Heart right ventricle (tissue), 16 donors: ENCODE results near the gene LDB2. TPM values are rescaled to one million over a fixed set of nuclear protein-coding genes. Genes with fewer than 3 reads are reported as not detected.

ENCODE experiments used
- ATAC-seq, 8 donors: fragments of 200-7000 bp; cut with Tn5 transposase; one replicate each; pipeline ENCODE4 v1.9.1; 2020; ENCODE audit warnings: mild to moderate bottlenecking in 8 of 8, moderate library complexity in 8 of 8, moderate number of reproducible peaks in 1 of 8
- DNase-seq, 2 donors: peaks; one replicate each; pipeline ENCODE4 v3.0.0-alpha.2; 2020
- H3K27ac ChIP-seq, 10 donors: fragments of 200-600 bp; sonication (generic) in 2 of 10; one replicate each; pipeline versions ENCODE4 v1.5.0 to v1.8.0; 2020 to 2022; ENCODE audit warnings: mild to moderate bottlenecking in 3 of 10
- H3K27me3 ChIP-seq, 7 donors: fragments of 200-600 bp; one replicate each; pipeline ENCODE4 v1.8.0; 2021 to 2022; ENCODE audit warnings: mild to moderate bottlenecking in 2 of 7
- H3K36me3 ChIP-seq, 9 donors: fragments of 200-600 bp; sonication (generic) in 1 of 9; one replicate each; pipeline versions ENCODE4 v1.5.0 to v1.8.0; 2020 to 2022; ENCODE audit warnings: mild to moderate bottlenecking in 2 of 9
- H3K4me1 ChIP-seq, 9 donors: fragments of 200-600 bp; sonication (generic) in 1 of 9; one replicate each; pipeline versions ENCODE4 v1.5.0 to v1.8.0; 2020 to 2022; ENCODE audit warnings: mild to moderate bottlenecking in 4 of 9
- H3K4me3 ChIP-seq, 10 donors: fragments of 200-600 bp; sonication (generic) in 2 of 10; one replicate each; pipeline versions ENCODE4 v1.5.0 to v1.8.0; 2020 to 2022; ENCODE audit warnings: mild to moderate bottlenecking in 7 of 10, moderate library complexity in 2 of 10
- H3K9me3 ChIP-seq, 11 donors: fragments of 200-600 bp in 10 of 11; sonication (generic) in 2 of 11; one replicate each; pipeline versions ENCODE4 v1.5.0 to v1.8.0; 2013 to 2022; ENCODE audit warnings: mild to moderate bottlenecking in 2 of 11, control low read depth in 1 of 11, moderate library complexity in 1 of 11
- WGBS, 2 donors: extraction: QIAGEN DNeasy Blood & Tissue Kit; methylation state at CpG; one replicate each; pipeline ENCODE4 v1.1.7; 2013; ENCODE audit warnings: inconsistent platforms in 1 of 2; 5-methylcytosine and 5-hydroxymethylcytosine counted together
- intact Hi-C, 10 donors: fragments of 100-400 bp; cut with DNase I; formaldehyde crosslinking; loops; one replicate each; pipeline versions ENCODE4 v1.11.1 to v1.14.2; 2022
- polyA plus RNA-seq, 2 donors: library from polyadenylated mRNA; stranded (reverse); fragments of 200-250 nt; gene quantifications; one replicate each; pipeline ENCODE4 v1.2.3, GENCODE V29; 2013
- total RNA-seq, 10 donors: library from RNA; stranded (reverse); fragmentation: NEBNext Ultra II Directional in 3 of 10; extraction: Animal tissue kit (Norgen Biotek cat#: 25700) in 3 of 10; gene quantifications; one replicate each; pipeline versions ENCODE4 v1.2.1 to v1.2.4, GENCODE V29; 2021 to 2023
- TF ChIP-seq, protein P1 (sequence below), 9 donors: fragments of 200-600 bp; sonication (generic) in 2 of 9; IDR thresholded peaks; one replicate each; pipeline versions ENCODE4 v1.5.0 to v1.8.0; 2021 to 2022; ENCODE audit warnings: antibody characterized with exemption in 9 of 9, mild to moderate bottlenecking in 5 of 9, moderate library complexity in 1 of 9
- donor health status: Arrhythmogenic right ventricular cardiomyopathy.
- donor health status: ischemic (EF 13 %, LVEDD 7.1; RV severe dilation, severe dysfunction).
- donor health status: healthy with polysubstance abuse.
- donor health status: DM: no; HTN: yes; CAD: no.
- donor health status: DM: no; HTN: no; CAD: no.
- donor health status: ischemic (EF 25% LVEDD 6.9; RV normal size, moderate dysfunction).
- donor health status: ischemic (EF 25% LVEDD 5.7; RV mildly dilated, moderate dysfunction).
- donor health status: healthy.
- donor health status: DM: yes; HTN: yes; CAD: no.
- donor health status: Ischemic cardiomyopathy.
- donor health status: ischemic (EF 35%, LVEDD 5.7; RV mildly dilated, moderate dysfunction).
- donor health status: nonischemic (EF 11% LVEDD 7.7; RV severe dilation, severe dysfunction).
- donor health status: DM: yes; HTN: yes; CAD: no.
- donor health status: PGD.
- donor health status: ischemic (EF 29% LVEDD 5.4; RV normal size, mild dysfunction).
- donor health status: nonischemic (EF 23%, LVEDD 6.1; RV moderate dilation, normal function).

The LDB2 gene
- total and polyA plus RNA-seq, 12 donors, result 14.5 to 43.3 (median 23.5) TPM

DNA sequence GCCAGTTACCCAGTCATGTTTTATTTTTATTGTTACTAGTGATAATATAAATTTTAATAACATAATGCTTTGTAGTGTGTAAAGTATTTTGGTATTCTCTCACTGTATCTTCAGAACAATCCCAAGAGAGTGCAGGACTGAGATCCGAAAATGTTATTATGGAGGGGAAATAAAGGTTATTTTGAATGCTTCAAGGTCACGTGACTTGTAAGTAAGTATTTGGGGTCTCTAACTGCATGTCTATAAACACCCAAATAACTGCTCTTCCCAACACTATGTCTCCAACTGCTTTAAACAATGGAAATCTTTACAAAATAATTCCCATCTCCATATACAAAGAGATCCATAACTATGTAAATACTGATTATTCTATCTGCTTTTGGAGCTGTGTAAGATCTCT is 302.2 kb downstream of the LDB2 start:
- Histone ChIP-seq H3K4me3 (no peak overlapping the region), H3K27me3 (no peaks in the 10 kb centered on the region), H3K4me1 (peaks cover 0 to 49% (median 13%) of the 10 kb centered on the region in 9 donors), H3K9me3 (peaks cover 0 to 3% (median 0%) of the 10 kb centered on the region in 11 donors), H3K36me3 (no peaks in the 10 kb centered on the region), H3K27ac (no peak overlapping the region)
- WGBS, 2 donors, result 72 to 75% methylated on average over 2 of the region's 2 CpGs
- intact Hi-C loops, result no loop called here
- no peak for DNase-seq
- ATAC-seq, result no peak
- TF ChIP-seq, protein P1, sequence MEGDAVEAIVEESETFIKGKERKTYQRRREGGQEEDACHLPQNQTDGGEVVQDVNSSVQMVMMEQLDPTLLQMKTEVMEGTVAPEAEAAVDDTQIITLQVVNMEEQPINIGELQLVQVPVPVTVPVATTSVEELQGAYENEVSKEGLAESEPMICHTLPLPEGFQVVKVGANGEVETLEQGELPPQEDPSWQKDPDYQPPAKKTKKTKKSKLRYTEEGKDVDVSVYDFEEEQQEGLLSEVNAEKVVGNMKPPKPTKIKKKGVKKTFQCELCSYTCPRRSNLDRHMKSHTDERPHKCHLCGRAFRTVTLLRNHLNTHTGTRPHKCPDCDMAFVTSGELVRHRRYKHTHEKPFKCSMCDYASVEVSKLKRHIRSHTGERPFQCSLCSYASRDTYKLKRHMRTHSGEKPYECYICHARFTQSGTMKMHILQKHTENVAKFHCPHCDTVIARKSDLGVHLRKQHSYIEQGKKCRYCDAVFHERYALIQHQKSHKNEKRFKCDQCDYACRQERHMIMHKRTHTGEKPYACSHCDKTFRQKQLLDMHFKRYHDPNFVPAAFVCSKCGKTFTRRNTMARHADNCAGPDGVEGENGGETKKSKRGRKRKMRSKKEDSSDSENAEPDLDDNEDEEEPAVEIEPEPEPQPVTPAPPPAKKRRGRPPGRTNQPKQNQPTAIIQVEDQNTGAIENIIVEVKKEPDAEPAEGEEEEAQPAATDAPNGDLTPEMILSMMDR (IDR thresholded peaks at IDR 0.05), result no peak

DNA sequence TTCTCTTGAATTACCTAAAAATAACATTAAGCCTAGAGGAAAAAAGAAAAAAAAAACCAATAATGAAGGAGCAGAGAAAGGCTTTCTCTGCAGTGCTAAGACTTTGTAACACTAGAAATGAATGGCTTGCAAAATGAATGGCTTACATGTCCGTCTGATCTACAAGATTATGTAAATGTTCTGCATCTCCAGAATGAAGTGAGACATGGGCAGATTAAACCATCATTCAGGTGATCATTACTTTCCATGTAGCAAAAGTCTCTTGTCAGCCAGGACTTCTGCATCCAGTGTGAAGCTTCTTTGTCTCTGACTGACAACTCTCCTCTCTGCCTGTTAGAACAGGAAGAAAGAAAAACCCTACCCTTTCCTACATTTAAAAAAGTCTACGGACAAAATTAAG is 304.3 kb downstream of the LDB2 start:
- peaks cover 0 to 51% (median 13%) of the 10 kb centered on the region in 9 donors for H3K4me1 ChIP-seq
- no peak overlapping the region for H3K27ac ChIP-seq
- H3K27me3 ChIP-seq, result no peaks in the 10 kb centered on the region
- H3K4me3 ChIP-seq, result no peak overlapping the region
- intact Hi-C loops, result no loop called here
- H3K36me3 ChIP-seq, result peaks cover 0 to 10% (median 0%) of the 10 kb centered on the region in 9 donors
- DNase-seq, result no peak
- no peak for ATAC-seq
- peaks cover 0 to 3% (median 0%) of the 10 kb centered on the region in 11 donors for H3K9me3 ChIP-seq
- TF ChIP-seq, protein P1 (IDR thresholded peaks at IDR 0.05), result no peak
- 62 to 75% methylated on average over 2 of the region's 2 CpGs for WGBS, 2 donors

DNA sequence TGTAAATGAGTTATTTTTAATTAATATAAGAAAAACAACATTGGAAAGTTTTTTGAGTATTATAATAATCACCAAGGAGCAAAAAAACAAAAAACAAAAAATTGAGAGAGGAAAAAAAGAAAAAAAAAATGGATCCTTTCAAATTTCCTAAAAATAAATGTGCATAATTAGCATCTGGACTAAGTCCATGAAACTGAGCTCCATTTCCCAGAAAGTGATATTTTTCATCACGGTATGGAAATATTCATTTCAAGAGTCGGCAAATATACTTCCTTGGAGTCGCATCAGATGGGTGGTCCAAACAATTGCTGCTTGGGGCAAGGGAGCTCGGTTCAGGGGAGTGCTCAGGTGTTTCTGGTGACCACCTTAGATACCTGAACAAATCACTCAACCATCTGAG is 305.1 kb downstream of the LDB2 start:
- Histone ChIP-seq H3K27ac (no peak overlapping the region), H3K36me3 (peaks cover 0 to 13% (median 0%) of the 10 kb centered on the region in 9 donors), H3K27me3 (no peaks in the 10 kb centered on the region), H3K9me3 (peaks cover 0 to 3% (median 0%) of the 10 kb centered on the region in 11 donors), H3K4me3 (no peak overlapping the region), H3K4me1 (peaks cover 0 to 45% (median 9%) of the 10 kb centered on the region in 9 donors)
- 54 to 59% methylated on average over 4 of the region's 4 CpGs for WGBS, 2 donors
- no peak for ATAC-seq
- TF ChIP-seq, protein P1 (IDR thresholded peaks at IDR 0.05), result no peak
- intact Hi-C loops, result no loop called here
- no peak for DNase-seq

DNA sequence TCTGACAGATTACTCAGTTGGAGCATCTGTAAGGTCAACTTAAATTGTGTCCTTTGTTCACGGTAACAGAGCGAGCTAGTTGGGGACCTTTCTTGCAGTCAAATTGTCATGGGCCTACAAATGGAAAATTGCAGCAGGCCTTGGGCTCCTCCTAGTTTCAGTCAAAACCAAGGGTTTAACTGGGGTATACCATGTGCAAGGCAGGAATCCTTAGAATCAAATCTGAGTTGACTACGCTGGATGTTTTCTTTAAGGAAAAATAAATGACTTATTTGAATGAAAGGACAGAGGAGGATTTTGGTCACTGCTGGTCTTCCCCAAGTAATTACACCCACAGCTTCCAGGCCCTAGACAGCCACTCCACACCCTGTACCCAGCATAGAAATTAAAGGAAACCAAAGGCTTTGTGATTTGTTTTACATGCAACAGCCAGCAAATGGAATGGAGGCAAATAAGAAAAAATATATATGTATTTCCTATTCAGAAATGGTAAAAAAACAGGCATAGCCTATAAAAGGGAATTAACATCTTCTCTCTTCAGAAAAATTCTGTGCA is 307.1 kb downstream of the LDB2 start:
- TF ChIP-seq, protein P1 (IDR thresholded peaks at IDR 0.05), result no peak

More for the DNA sequence above, 307.1 kb downstream of the LDB2 start:
- intact Hi-C loops, result no loop called here
- no peaks in the 10 kb centered on the region for H3K9me3 ChIP-seq
- H3K27me3 ChIP-seq, result no peaks in the 10 kb centered on the region
- ATAC-seq, result no peak
- DNase-seq, result no peak
- H3K4me3 ChIP-seq, result no peak overlapping the region
- H3K4me1 ChIP-seq, result peaks cover 0 to 33% (median 0%) of the 10 kb centered on the region in 9 donors
- H3K36me3 ChIP-seq, result peaks cover 0 to 29% (median 0%) of the 10 kb centered on the region in 9 donors
- 90 to 94% methylated on average over 3 of the region's 3 CpGs for WGBS, 2 donors
- H3K27ac ChIP-seq, result no peak overlapping the region
